Nephron (organoid): ENCODE data around the gene MAP3K21.

ENCODE experiments used
- H3K27ac Mint-ChIP-seq, 3 experiments: 2 replicates each; pipeline ENCODE4 v1.8.0; 2020; ENCODE audit warnings: mixed read lengths in 3 of 3, mild to moderate bottlenecking in 2 of 3, moderate library complexity in 1 of 3
- H3K27me3 Mint-ChIP-seq: 2 replicates; pipeline ENCODE4 v1.8.0; 2021; ENCODE audit warnings: low read depth, mild to moderate bottlenecking, moderate library complexity, mixed read lengths
- H3K36me3 Mint-ChIP-seq: 2 replicates; pipeline ENCODE4 v1.8.0; 2020; ENCODE audit warnings: low read depth, mixed read lengths
- H3K4me1 Mint-ChIP-seq: 2 replicates; pipeline ENCODE4 v1.8.0; 2020; ENCODE audit warnings: mixed read lengths
- H3K4me3 Mint-ChIP-seq, 3 experiments: 2 replicates each; pipeline ENCODE4 v1.8.0; 2020; ENCODE audit warnings: mild to moderate bottlenecking in 3 of 3, mixed read lengths in 3 of 3, moderate library complexity in 2 of 3
- H3K9me3 Mint-ChIP-seq: 2 replicates; pipeline ENCODE4 v1.8.0; 2020; ENCODE audit warnings: mixed read lengths
- CTCF ChIP-seq, 3 experiments: fragments of 200-600 bp; sonication (generic); IDR thresholded peaks; one replicate each; pipeline ENCODE4 v1.5.0; 2021; ENCODE audit warnings: antibody characterized with exemption in 3 of 3; ENCODE audit not compliant: unreplicated experiment in 3 of 3

Gene MAP3K21

GRCh38 chr1:233362743-233363142, 35.2 kb downstream of the MAP3K21 start:
- Mint-ChIP-seq H3K27ac (no peak overlapping the region), H3K4me3 (no peak overlapping the region), H3K27me3 (peaks cover 22% of the 10 kb centered on the region), H3K9me3 (no peaks in the 10 kb centered on the region), H3K36me3 (no peaks in the 10 kb centered on the region), H3K4me1 (peaks cover 37% of the 10 kb centered on the region)
- TF ChIP-seq CTCF (IDR thresholded peaks at IDR 0.05; ENCODE audit: unreplicated experiment in 3 of 3) = no peak

GRCh38 chr1:233364026-233364425, 36.5 kb downstream of the MAP3K21 start:
- peaks cover 22% of the 10 kb centered on the region for H3K27me3 Mint-ChIP-seq
- H3K27ac Mint-ChIP-seq = peak overlapping the region; percentile 59 to 84 (median 79)
- no peak for TF ChIP-seq CTCF (IDR thresholded peaks at IDR 0.05; ENCODE audit: unreplicated experiment in 3 of 3)
- H3K4me1 Mint-ChIP-seq = peaks cover 46% of the 10 kb centered on the region
- no peaks in the 10 kb centered on the region for H3K36me3 Mint-ChIP-seq
- no peaks in the 10 kb centered on the region for H3K9me3 Mint-ChIP-seq
- H3K4me3 Mint-ChIP-seq = peak overlapping the region in 1 of 3 experiments; percentile 65

GRCh38 chr1:233364695-233365539, 37.4 kb downstream of the MAP3K21 start:
- Mint-ChIP-seq H3K4me3 (peak overlapping the region in 1 of 3 experiments; percentile 28), H3K36me3 (no peaks in the 10 kb centered on the region)

GRCh38 chr1:233366575-233366974, 39.1 kb downstream of the MAP3K21 start:
- H3K4me3 Mint-ChIP-seq = no peak overlapping the region
- H3K27me3 Mint-ChIP-seq = peaks cover 14% of the 10 kb centered on the region
- H3K36me3 Mint-ChIP-seq = no peaks in the 10 kb centered on the region
- no peak for TF ChIP-seq CTCF (IDR thresholded peaks at IDR 0.05; ENCODE audit: unreplicated experiment in 3 of 3)
- peaks cover 37% of the 10 kb centered on the region for H3K4me1 Mint-ChIP-seq
- peak overlapping the region in 2 of 3 experiments; percentile 30 to 79 for H3K27ac Mint-ChIP-seq
- H3K9me3 Mint-ChIP-seq = no peaks in the 10 kb centered on the region

More at GRCh38 chr1:233364695-233365539, 37.4 kb downstream of the MAP3K21 start:
- TF ChIP-seq CTCF (IDR thresholded peaks at IDR 0.05; ENCODE audit: unreplicated experiment in 3 of 3) = peak; percentile 64 to 78 (median 74)
- peak overlapping the region; percentile 59 to 84 (median 79) for H3K27ac Mint-ChIP-seq
- H3K27me3 Mint-ChIP-seq = peaks cover 22% of the 10 kb centered on the region
- peaks cover 41% of the 10 kb centered on the region for H3K4me1 Mint-ChIP-seq
- no peaks in the 10 kb centered on the region for H3K9me3 Mint-ChIP-seq

GRCh38 chr1:233367057-233367803, 39.7 kb downstream of the MAP3K21 start:
- TF ChIP-seq CTCF (IDR thresholded peaks at IDR 0.05; ENCODE audit: unreplicated experiment in 3 of 3) = no peak
- Mint-ChIP-seq H3K4me1 (peaks cover 31% of the 10 kb centered on the region), H3K27ac (peak overlapping the region in 2 of 3 experiments; percentile 30 to 85), H3K4me3 (no peak overlapping the region), H3K27me3 (peaks cover 7% of the 10 kb centered on the region), H3K36me3 (no peaks in the 10 kb centered on the region), H3K9me3 (no peaks in the 10 kb centered on the region)
